ENCODE measurements around the gene SLC25A38. TPM values are rescaled to one million over a fixed set of nuclear protein-coding genes. Genes with fewer than 3 reads are reported as not detected.
"Not testable (repeated sequence)": the region's sequence is repeated elsewhere in the genome, so short reads cannot be mapped to it uniquely, and the experiment has no call there.

Gene SLC25A38
- total and polyA plus RNA-seq, 4 donors = 18.0 to 31.2 (median 22.1) TPM

DNA sequence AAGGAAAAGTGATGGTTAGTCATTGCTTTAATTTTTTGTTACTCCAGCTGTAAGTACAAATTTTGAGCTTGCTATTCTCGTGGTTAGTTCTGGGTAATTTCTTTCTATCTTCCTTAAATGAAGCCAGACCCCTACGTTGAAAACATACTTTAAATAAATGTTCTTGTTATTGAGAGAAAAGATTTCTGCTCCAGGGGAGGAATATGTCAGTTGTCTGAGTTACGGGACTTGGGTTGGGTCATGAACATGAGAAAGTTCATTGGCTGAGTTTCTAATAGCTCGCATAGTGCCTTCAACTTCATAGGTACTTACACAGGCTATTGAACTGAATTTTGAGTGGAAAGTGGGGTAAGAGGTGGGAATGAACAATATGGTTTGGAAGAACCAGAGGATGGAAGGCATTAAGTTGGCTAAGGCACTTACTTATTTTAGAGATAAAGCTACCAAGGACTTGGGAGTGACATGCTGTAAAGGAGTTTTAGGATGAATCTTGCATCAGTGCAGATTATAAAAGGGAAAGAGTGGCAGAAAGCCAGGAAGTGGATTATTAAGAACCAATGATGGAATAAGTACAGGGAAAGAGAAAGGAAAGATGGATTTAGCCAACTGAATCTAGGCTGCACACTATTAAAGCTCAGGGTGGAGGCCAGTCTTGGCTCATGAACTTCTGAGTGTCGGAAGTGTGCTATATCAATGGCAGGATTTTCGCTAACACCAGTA, 24.8 kb downstream of the SLC25A38 start:
- H3K9me3 ChIP-seq (ENCODE audit: control insufficient read depth, low read length) = no peaks in the 10 kb centered on the region
- no peaks in the 10 kb centered on the region for H3K27me3 ChIP-seq (ENCODE audit: control insufficient read depth in 1 of 2, insufficient read depth in 2 of 2, low read length in 1 of 2)
- no peak overlapping the region for H3K4me3 ChIP-seq (ENCODE audit: low read length in 2 of 2)
- 71 to 72% methylated on average over 6 of the region's 6 CpGs for WGBS, 2 donors
- H3K36me3 ChIP-seq (ENCODE audit: control insufficient read depth in 1 of 2, insufficient read depth in 2 of 2, low read length in 1 of 2) = peaks cover 1 to 7% of the 10 kb centered on the region in 2 donors
- intact Hi-C loops (cut with DNase I) = loop anchor here in 1 of 2 donors (2.0 kb wide), 1 partner anchor 23 kb away; no protein-coding TSS in a partner anchor
- H3K4me1 ChIP-seq (ENCODE audit: control insufficient read depth in 1 of 2, insufficient read depth in 2 of 2, low read length in 2 of 2) = peaks cover 0 to 6% of the 10 kb centered on the region in 2 donors
- no peak overlapping the region for H3K27ac ChIP-seq (ENCODE audit: low read depth in 1 of 2, low read length in 2 of 2)
- ATAC-seq (ENCODE audit: low FRiP score) (no peak), DNase-seq (no peak)

DNA sequence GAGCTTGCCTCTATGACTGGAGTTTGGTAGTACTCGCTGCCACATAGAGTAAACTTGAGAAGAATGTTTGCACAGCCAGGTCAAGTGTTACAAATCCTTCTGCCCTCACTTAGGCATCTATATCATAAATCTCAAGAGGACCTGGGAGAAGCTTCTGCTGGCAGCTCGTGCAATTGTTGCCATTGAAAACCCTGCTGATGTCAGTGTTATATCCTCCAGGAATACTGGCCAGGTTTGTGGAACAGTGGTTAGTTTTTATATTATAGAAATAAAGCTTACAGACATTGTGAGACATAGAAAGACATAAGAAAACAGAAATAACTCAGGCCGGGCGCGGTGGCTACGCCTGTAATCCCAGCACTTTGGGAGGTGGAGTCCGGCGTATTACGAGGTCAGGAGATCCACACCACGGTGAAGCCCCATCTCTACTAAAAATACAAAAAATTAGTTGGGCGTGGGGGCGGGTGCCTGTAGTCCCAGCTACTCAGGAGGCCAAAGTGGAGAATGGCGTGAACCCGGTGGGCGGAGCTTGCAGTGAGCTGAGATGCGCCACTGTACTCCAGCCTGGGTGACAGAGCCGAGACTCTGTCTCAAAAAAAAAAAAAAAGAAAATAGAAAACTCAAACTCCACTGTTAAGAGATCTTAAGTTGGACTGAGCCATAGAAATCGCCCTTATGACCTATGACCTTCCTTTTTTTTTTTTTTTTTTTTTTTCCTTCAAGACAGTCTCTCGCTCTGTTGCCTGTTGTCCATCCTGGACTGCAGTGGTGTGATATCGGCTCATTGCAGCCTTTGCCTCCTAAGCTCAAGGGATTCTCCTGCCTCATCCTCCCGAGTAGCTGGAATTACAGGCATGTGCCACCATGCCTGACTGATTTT, 25.6 kb downstream of the SLC25A38 start:
- no peak for DNase-seq
- H3K9me3 ChIP-seq (ENCODE audit: control insufficient read depth, low read length) = no peaks in the 10 kb centered on the region
- no peak overlapping the region for H3K4me3 ChIP-seq (ENCODE audit: low read length in 2 of 2)
- no peaks in the 10 kb centered on the region for H3K27me3 ChIP-seq (ENCODE audit: control insufficient read depth in 1 of 2, insufficient read depth in 2 of 2, low read length in 1 of 2)
- intact Hi-C loops (cut with DNase I) = no loop called here
- 81 to 88% methylated on average over 21 of the region's 21 CpGs for WGBS, 2 donors
- peaks cover 0 to 6% of the 10 kb centered on the region in 2 donors for H3K4me1 ChIP-seq (ENCODE audit: control insufficient read depth in 1 of 2, insufficient read depth in 2 of 2, low read length in 2 of 2)
- no peak overlapping the region for H3K27ac ChIP-seq (ENCODE audit: low read depth in 1 of 2, low read length in 2 of 2)
- ATAC-seq (ENCODE audit: low FRiP score) = no peak
- peaks cover 1 to 7% of the 10 kb centered on the region in 2 donors for H3K36me3 ChIP-seq (ENCODE audit: control insufficient read depth in 1 of 2, insufficient read depth in 2 of 2, low read length in 1 of 2)

DNA sequence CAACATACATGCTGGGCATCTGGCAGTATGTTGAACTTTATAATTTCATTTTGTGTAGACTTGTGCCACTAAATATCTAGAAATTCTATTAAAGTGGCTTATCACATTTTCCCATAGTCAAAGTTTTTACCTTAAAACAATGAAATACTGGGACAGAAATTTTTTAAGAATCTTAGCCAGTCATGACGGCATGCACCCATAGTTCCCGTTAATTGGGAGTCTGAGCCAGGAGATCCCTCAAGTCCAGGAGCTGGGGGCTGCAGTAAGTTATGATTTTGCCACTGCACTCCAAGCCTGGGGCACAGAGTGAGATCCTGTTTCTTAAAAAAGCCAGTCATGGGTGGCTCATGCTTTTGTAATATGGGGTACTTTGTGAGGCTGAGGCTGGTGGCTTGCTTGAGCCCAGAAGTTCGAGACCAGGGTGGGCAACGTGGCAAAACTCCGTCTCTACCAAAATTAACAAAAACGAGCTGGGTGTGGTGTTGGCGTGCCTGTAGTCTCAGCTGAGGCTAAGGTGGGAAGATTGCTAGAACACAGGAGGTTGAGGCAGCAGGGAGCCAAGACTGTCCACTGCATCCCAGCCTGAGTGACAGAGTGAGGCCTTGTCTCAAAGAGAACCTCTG, 26.5 kb downstream of the SLC25A38 start:
- Histone ChIP-seq H3K27me3 (ENCODE audit: control insufficient read depth in 1 of 2, insufficient read depth in 2 of 2, low read length in 1 of 2) (no peaks in the 10 kb centered on the region), H3K4me1 (ENCODE audit: control insufficient read depth in 1 of 2, insufficient read depth in 2 of 2, low read length in 2 of 2) (peaks cover 0 to 6% of the 10 kb centered on the region in 2 donors), H3K36me3 (ENCODE audit: control insufficient read depth in 1 of 2, insufficient read depth in 2 of 2, low read length in 1 of 2) (peaks cover 1 to 7% of the 10 kb centered on the region in 2 donors), H3K27ac (ENCODE audit: low read depth in 1 of 2, low read length in 2 of 2) (no peak overlapping the region), H3K9me3 (ENCODE audit: control insufficient read depth, low read length) (no peaks in the 10 kb centered on the region), H3K4me3 (ENCODE audit: low read length in 2 of 2) (no peak overlapping the region)
- no peak for DNase-seq
- no peak for ATAC-seq (ENCODE audit: low FRiP score)
- 65 to 72% methylated on average over 7 of the region's 7 CpGs for WGBS, 2 donors
- intact Hi-C loops (cut with DNase I) = no loop called here

DNA sequence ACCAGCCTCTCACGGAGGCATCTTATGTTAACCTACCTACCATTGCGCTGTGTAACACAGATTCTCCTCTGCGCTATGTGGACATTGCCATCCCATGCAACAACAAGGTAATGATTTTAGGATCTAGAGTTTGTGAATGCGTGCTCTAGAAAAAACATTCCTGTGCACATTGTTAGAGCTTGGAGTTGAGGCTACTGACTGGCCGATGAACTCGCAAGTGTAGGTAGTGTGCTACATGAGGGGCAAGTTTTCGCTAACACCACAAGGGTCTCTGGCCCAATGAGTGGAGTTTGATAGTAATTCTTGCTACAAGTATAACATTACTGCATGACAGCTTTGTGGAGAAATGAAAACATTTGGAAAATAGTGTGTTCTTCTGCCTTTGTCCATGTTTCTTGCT, 27.7 kb downstream of the SLC25A38 start:
- H3K4me1 ChIP-seq (ENCODE audit: control insufficient read depth in 1 of 2, insufficient read depth in 2 of 2, low read length in 2 of 2) = peaks cover 0 to 6% of the 10 kb centered on the region in 2 donors
- H3K27ac ChIP-seq (ENCODE audit: low read depth in 1 of 2, low read length in 2 of 2) = no peak overlapping the region
- ATAC-seq (ENCODE audit: low FRiP score) (no peak), DNase-seq (no peak)
- WGBS, 2 donors = 91 to 96% methylated on average over 6 of the region's 7 CpGs
- H3K36me3 ChIP-seq (ENCODE audit: control insufficient read depth in 1 of 2, insufficient read depth in 2 of 2, low read length in 1 of 2) = peaks cover 1 to 7% of the 10 kb centered on the region in 2 donors
- H3K4me3 ChIP-seq (ENCODE audit: low read length in 2 of 2) = no peak overlapping the region
- H3K27me3 ChIP-seq (ENCODE audit: control insufficient read depth in 1 of 2, insufficient read depth in 2 of 2, low read length in 1 of 2) = no peaks in the 10 kb centered on the region
- no peaks in the 10 kb centered on the region for H3K9me3 ChIP-seq (ENCODE audit: control insufficient read depth, low read length)
- intact Hi-C loops (cut with DNase I) = no loop called here

DNA sequence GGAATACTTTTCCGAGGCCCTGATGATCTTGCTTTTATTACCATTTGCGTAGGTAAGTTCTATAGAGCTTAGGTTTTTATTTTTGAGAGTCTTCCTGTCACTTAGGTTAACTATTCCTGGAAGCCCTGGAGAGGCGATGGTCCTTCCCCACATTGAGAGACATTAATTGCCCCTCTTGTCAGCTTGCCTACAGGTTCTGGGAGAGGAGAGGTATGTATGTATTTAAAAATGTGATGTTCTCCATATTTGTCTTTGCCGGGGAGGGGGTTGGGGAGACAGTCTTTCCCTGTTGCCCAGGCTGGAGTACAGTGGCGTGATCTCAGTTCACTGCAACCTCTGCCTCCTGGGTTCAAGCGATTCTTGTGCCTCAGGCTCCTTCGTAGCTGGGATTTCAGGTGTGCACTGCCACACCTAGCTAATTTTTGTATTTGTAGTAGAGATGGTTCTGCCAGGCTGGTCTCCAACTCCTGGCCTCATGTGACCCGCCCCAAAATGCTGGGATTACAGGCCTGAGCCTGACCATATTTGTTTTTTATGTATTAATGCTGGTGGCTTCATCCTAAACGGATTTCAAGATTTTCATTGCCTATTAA, 29.6 kb downstream of the SLC25A38 start:
- H3K36me3 ChIP-seq (ENCODE audit: control insufficient read depth in 1 of 2, insufficient read depth in 2 of 2, low read length in 1 of 2) = peaks cover 1 to 7% of the 10 kb centered on the region in 2 donors

DNA sequence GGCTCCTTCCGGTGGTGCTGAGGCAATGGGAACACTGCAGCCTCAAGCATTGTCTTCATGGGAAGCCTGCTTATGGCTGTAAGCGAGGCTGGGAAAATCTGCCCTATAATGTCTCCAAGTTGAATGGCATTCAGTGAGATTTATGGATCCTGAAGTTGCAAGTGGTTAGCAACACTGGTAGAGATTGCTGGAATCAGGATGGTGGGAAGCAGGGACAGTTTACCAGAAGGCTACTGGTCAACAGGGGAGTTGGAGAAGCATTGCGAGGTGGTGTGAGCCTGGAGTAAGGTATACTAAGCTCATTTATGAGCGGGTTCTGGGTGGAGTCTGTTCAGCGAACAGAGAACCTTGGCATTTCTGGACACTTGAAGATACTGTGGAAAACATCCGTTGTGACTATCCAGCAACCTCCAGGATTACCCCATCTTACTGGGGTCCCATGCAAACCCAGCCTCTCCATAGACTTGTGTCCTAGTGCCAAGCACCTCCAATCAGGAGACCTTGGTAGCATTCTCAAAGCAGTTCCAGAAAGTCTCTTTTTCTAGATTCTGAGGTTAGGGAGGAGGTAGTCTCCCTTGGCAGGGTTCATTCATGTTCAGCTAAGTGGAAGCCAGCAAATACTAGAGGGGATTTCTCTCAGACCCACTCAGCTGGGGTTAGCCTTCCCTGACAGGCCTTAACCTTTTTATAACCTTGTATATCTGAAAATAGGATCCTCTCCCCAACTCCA, 30.7 kb downstream of the SLC25A38 start:
- intact Hi-C loops (cut with DNase I) = no loop called here

More for the DNA sequence above, 29.6 kb downstream of the SLC25A38 start:
- Histone ChIP-seq H3K27ac (ENCODE audit: low read depth in 1 of 2, low read length in 2 of 2) (no peak overlapping the region), H3K4me3 (ENCODE audit: low read length in 2 of 2) (no peak overlapping the region), H3K27me3 (ENCODE audit: control insufficient read depth in 1 of 2, insufficient read depth in 2 of 2, low read length in 1 of 2) (no peaks in the 10 kb centered on the region), H3K4me1 (ENCODE audit: control insufficient read depth in 1 of 2, insufficient read depth in 2 of 2, low read length in 2 of 2) (peaks cover 0 to 5% of the 10 kb centered on the region in 2 donors), H3K9me3 (ENCODE audit: control insufficient read depth, low read length) (no peaks in the 10 kb centered on the region)
- intact Hi-C loops (cut with DNase I) = no loop called here
- ATAC-seq (ENCODE audit: low FRiP score) (no peak), DNase-seq (no peak)
- WGBS, 2 donors = 88 to 89% methylated on average over 9 of the region's 9 CpGs

DNA sequence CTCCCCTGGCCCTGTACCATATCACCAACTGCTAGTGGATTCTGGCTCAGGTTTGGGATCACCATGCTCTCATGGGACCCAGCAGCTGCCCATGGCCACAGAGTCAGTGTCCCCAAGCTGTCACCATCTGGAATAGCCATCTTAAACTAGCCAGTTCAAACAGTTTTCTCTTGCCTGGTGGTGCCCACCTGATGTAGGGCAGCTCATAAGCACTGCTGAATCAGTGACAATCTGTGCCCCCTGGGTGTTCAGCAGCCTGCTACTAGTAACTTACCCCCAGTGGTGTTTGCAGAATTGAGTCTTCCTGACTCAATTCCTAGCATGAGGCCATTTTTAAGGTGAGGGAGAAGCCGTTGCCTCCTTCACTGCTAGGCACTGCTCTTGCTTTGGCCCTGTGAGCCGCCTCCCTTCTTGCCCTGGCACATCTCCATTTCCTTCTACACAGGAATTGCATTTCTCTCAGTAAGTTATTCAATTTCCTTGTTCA, 31.3 kb downstream of the SLC25A38 start:
- no peak overlapping the region for H3K27ac ChIP-seq (ENCODE audit: low read depth in 1 of 2, low read length in 2 of 2)
- H3K4me1 ChIP-seq (ENCODE audit: control insufficient read depth in 1 of 2, insufficient read depth in 2 of 2, low read length in 2 of 2) = no peaks in the 10 kb centered on the region
- H3K4me3 ChIP-seq (ENCODE audit: low read length in 2 of 2) = no peak overlapping the region
- no peaks in the 10 kb centered on the region for H3K27me3 ChIP-seq (ENCODE audit: control insufficient read depth in 1 of 2, insufficient read depth in 2 of 2, low read length in 1 of 2)
- 64 to 77% methylated on average over 2 of the region's 2 CpGs for WGBS, 2 donors
- peaks cover 1 to 7% of the 10 kb centered on the region in 2 donors for H3K36me3 ChIP-seq (ENCODE audit: control insufficient read depth in 1 of 2, insufficient read depth in 2 of 2, low read length in 1 of 2)
- H3K9me3 ChIP-seq (ENCODE audit: control insufficient read depth, low read length) = no peaks in the 10 kb centered on the region
- ATAC-seq (ENCODE audit: low FRiP score) (no peak), DNase-seq (no peak)
- intact Hi-C loops (cut with DNase I) = no loop called here

More for the DNA sequence above, 30.7 kb downstream of the SLC25A38 start:
- H3K9me3 ChIP-seq (ENCODE audit: control insufficient read depth, low read length) = no peaks in the 10 kb centered on the region
- H3K4me1 ChIP-seq (ENCODE audit: control insufficient read depth in 1 of 2, insufficient read depth in 2 of 2, low read length in 2 of 2) = no peaks in the 10 kb centered on the region
- no peak for ATAC-seq (ENCODE audit: low FRiP score)
- H3K27ac ChIP-seq (ENCODE audit: low read depth in 1 of 2, low read length in 2 of 2) = no peak overlapping the region
- no peak for DNase-seq
- no peaks in the 10 kb centered on the region for H3K27me3 ChIP-seq (ENCODE audit: control insufficient read depth in 1 of 2, insufficient read depth in 2 of 2, low read length in 1 of 2)
- 61 to 74% methylated on average over 6 of the region's 6 CpGs for WGBS, 2 donors
- H3K4me3 ChIP-seq (ENCODE audit: low read length in 2 of 2) = no peak overlapping the region
- H3K36me3 ChIP-seq (ENCODE audit: control insufficient read depth in 1 of 2, insufficient read depth in 2 of 2, low read length in 1 of 2) = peaks cover 1 to 7% of the 10 kb centered on the region in 2 donors

DNA sequence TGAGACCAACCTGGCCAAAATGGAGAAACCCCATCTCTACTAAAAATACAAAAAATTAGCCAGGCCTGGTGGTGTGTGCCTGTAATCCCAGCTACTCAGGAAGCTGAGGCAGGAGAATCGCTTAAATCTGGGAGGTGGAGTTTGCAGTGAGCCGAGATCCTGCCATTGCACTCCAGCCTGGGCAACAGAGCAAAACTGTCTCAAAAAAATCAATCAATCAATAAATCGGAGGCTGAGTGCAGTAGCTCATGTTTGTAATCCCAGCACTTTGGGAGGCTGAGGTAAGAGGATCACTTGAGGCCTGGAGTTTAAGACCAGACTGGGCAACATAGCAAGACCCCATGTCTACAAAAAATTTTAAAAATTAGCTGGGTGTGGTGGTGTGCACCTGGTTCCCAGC, 32.1 kb downstream of the SLC25A38 start:
- H3K4me3 ChIP-seq (ENCODE audit: low read length in 2 of 2); H3K27ac ChIP-seq (ENCODE audit: low read depth in 1 of 2, low read length in 2 of 2); H3K4me1 ChIP-seq (ENCODE audit: control insufficient read depth in 1 of 2, insufficient read depth in 2 of 2, low read length in 2 of 2); DNase-seq; H3K9me3 ChIP-seq (ENCODE audit: control insufficient read depth, low read length); H3K36me3 ChIP-seq (ENCODE audit: control insufficient read depth in 1 of 2, insufficient read depth in 2 of 2, low read length in 1 of 2); intact Hi-C loops (cut with DNase I); ATAC-seq (ENCODE audit: low FRiP score); H3K27me3 ChIP-seq (ENCODE audit: control insufficient read depth in 1 of 2, insufficient read depth in 2 of 2, low read length in 1 of 2): not testable (repeated sequence)
- 86 to 89% methylated on average over 3 of the region's 3 CpGs for WGBS, 2 donors
